ENCODE measurements around the gene PMS1.
"Not testable (repeated sequence)": the region's sequence is repeated elsewhere in the genome, so short reads cannot be mapped to it uniquely, and the experiment has no call there.

Gene PMS1

DNA sequence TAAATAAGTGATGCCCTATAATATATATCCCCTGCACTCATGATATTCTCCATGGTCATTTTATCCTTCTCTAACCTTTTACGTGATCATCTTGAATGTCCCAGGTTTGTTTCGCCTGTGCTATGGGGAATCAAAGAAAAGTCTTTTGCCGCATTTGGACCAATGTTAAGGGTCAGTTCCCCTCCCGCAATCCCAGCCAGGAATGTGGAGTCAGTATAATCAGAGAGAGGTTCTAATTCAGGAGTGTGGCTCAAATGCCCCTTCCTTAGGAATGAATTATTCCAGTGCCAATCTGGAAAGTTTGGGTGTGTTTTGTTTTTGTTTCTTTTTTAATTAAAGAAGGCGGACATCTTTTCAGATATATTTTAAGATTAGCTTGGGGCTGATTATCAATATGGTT, 41.8 kb downstream of the PMS1 start:
- no peak overlapping the region for H2AFZ ChIP-seq
- no peaks in the 10 kb centered on the region for H3K9me3 ChIP-seq (ENCODE audit: control insufficient read depth, low read length)
- no peak overlapping the region for H3K27ac ChIP-seq
- no peaks in the 10 kb centered on the region for H3K79me2 ChIP-seq
- H3K4me1 ChIP-seq, result peaks cover 3% of the 10 kb centered on the region
- no peaks in the 10 kb centered on the region for H3K27me3 ChIP-seq (ENCODE audit: control insufficient read depth, insufficient read depth, low read length)
- no peak overlapping the region for H3K9ac ChIP-seq
- no peaks in the 10 kb centered on the region for H3K36me3 ChIP-seq (ENCODE audit: control insufficient read depth, insufficient read depth, low read length)
- H3K4me3 ChIP-seq (ENCODE audit: low read depth, low read length), result no peak overlapping the region
- no peak overlapping the region for H3K4me2 ChIP-seq (ENCODE audit: low read length)
- TF ChIP-seq, protein P1, sequence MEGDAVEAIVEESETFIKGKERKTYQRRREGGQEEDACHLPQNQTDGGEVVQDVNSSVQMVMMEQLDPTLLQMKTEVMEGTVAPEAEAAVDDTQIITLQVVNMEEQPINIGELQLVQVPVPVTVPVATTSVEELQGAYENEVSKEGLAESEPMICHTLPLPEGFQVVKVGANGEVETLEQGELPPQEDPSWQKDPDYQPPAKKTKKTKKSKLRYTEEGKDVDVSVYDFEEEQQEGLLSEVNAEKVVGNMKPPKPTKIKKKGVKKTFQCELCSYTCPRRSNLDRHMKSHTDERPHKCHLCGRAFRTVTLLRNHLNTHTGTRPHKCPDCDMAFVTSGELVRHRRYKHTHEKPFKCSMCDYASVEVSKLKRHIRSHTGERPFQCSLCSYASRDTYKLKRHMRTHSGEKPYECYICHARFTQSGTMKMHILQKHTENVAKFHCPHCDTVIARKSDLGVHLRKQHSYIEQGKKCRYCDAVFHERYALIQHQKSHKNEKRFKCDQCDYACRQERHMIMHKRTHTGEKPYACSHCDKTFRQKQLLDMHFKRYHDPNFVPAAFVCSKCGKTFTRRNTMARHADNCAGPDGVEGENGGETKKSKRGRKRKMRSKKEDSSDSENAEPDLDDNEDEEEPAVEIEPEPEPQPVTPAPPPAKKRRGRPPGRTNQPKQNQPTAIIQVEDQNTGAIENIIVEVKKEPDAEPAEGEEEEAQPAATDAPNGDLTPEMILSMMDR (IDR thresholded peaks at IDR 0.05), result no peak

DNA sequence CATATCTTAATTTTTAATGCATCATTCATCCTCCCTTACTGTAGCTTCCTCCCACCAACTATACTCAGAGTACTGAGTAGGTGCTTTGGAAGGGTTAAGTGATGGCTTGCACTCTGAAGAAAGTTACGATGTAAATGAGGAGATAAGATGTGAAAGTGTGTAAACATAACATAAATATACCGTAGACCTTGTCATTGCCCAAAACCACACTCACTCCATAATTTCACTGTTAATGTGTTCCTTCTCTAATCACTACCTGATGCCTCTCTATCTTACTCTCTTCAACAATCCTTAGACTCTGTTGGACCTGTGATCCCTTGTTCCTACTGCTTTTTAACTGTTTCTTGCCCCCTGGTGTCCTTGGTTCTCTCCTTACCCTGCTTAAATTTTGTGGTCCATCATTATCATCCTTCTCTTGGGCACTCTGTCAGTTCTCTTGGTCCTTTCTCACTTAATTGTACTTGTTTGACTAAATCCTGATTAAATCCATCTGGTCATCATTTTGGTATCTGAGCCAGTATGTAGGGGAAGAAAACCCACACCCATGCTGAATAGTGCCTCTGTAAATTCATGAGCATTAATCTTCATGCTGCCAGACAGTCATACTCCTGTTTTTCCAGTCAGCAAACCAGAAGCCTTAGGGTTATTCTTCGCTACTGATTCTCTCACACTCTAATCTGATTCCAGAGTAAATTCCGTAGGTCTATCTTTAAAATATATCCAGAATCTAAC, 45.0 kb downstream of the PMS1 start:
- TF ChIP-seq, protein P1 (IDR thresholded peaks at IDR 0.05), result no peak
- Histone ChIP-seq H3K9ac (no peak overlapping the region), H3K79me2 (no peaks in the 10 kb centered on the region), H3K9me3 (ENCODE audit: control insufficient read depth, low read length) (no peaks in the 10 kb centered on the region), H3K36me3 (ENCODE audit: control insufficient read depth, insufficient read depth, low read length) (no peaks in the 10 kb centered on the region), H3K4me1 (peaks cover 3% of the 10 kb centered on the region), H3K27me3 (ENCODE audit: control insufficient read depth, insufficient read depth, low read length) (no peaks in the 10 kb centered on the region), H3K4me3 (ENCODE audit: low read depth, low read length) (no peak overlapping the region), H2AFZ (no peak overlapping the region), H3K4me2 (ENCODE audit: low read length) (no peak overlapping the region), H3K27ac (no peak overlapping the region)

DNA sequence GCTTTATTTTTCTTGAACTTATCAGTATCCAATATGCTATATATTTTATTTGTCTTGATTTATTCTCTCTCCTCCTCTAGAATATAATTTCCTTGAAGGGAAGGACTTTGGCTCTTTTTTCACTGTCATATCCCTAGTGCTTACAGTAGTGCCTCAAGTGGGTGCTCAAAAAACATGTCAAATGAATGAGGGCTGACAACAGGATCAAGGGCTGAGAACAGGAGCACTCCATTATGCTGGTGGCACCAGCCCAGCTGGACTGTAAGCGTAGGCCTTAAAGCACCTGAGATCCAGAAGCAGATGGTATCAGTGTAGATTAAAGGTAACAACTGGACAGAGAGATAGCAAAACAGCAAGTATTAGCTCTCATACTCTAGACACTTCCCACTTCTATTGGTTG, 46.3 kb downstream of the PMS1 start:
- Histone ChIP-seq H2AFZ (no peak overlapping the region), H3K79me2 (no peaks in the 10 kb centered on the region), H3K4me2 (ENCODE audit: low read length) (no peak overlapping the region), H3K4me3 (ENCODE audit: low read depth, low read length) (no peak overlapping the region), H3K9me3 (ENCODE audit: control insufficient read depth, low read length) (no peaks in the 10 kb centered on the region), H3K9ac (no peak overlapping the region), H3K27me3 (ENCODE audit: control insufficient read depth, insufficient read depth, low read length) (no peaks in the 10 kb centered on the region), H3K4me1 (peaks cover 3% of the 10 kb centered on the region), H3K27ac (no peak overlapping the region), H3K36me3 (ENCODE audit: control insufficient read depth, insufficient read depth, low read length) (no peaks in the 10 kb centered on the region)
- TF ChIP-seq, protein P1 (IDR thresholded peaks at IDR 0.05), result no peak

DNA sequence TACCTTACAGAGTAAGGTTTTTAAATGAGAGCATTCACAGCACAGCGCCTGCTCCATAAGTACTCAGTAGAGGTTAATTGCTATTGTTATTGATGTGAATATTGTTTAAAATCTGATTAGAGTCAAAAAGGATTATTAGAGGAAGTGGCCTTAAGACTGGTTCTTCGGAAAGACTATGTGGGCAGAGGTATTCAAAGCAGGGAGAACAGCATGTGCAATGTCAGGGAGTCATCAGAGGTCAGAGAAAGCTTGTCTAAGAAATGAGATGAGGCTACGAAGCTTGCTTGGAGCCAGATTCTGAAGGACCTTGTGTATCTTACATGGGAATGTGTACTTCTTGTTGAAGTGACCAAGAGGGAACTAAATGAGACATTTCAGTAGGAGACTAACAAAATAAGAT, 49.8 kb downstream of the PMS1 start:
- TF ChIP-seq, protein P1 (IDR thresholded peaks at IDR 0.05), result no peak
- H3K27ac ChIP-seq, result no peak overlapping the region
- H3K4me2 ChIP-seq (ENCODE audit: low read length), result no peak overlapping the region
- no peak overlapping the region for H2AFZ ChIP-seq
- peaks cover 11% of the 10 kb centered on the region for H3K4me1 ChIP-seq
- H3K9me3 ChIP-seq (ENCODE audit: control insufficient read depth, low read length), result no peaks in the 10 kb centered on the region
- H3K9ac ChIP-seq, result no peak overlapping the region
- H3K27me3 ChIP-seq (ENCODE audit: control insufficient read depth, insufficient read depth, low read length), result no peaks in the 10 kb centered on the region
- no peak overlapping the region for H3K4me3 ChIP-seq (ENCODE audit: low read depth, low read length)
- H3K36me3 ChIP-seq (ENCODE audit: control insufficient read depth, insufficient read depth, low read length), result no peaks in the 10 kb centered on the region
- H3K79me2 ChIP-seq, result no peaks in the 10 kb centered on the region

DNA sequence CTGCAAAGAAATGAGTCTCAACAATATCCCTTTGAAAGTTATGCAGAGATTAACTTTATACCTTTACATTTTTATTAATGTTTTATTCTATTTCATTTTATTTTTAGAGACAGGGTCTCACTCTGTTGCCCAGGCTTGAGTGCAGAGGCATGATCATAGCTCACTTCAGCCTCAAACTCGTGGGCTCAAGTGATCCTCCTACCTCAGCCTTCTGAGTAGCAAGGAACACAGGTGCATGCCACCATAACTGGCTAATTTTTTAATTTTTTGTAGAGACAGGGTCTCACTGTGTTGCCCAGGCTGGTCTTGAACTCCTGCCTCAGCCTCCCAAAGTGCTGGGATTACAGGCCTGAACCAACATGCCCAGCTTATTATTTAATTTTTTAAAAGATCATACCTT, 50.4 kb downstream of the PMS1 start:
- not testable (repeated sequence) for H3K79me2 ChIP-seq; H3K27me3 ChIP-seq (ENCODE audit: control insufficient read depth, insufficient read depth, low read length); H3K9me3 ChIP-seq (ENCODE audit: control insufficient read depth, low read length); H3K27ac ChIP-seq; H3K4me2 ChIP-seq (ENCODE audit: low read length); H3K4me1 ChIP-seq; H3K9ac ChIP-seq; H3K36me3 ChIP-seq (ENCODE audit: control insufficient read depth, insufficient read depth, low read length); H3K4me3 ChIP-seq (ENCODE audit: low read depth, low read length); H2AFZ ChIP-seq

Data from parathyroid adenoma (tissue), 2 donors.